Posterior cingulate gyrus (tissue), 11 donors: Measurements from ENCODE around the gene SLC22A5.
A peak's percentile ranks its signal among the peaks of the same experiment; 100 is the strongest.
"Not testable (repeated sequence)": the region's sequence is repeated elsewhere in the genome, so short reads cannot be mapped to it uniquely, and the experiment has no call there.

ENCODE experiments used
- DNase-seq, 10 donors: peaks; one replicate each; pipeline versions ENCODE4 v3.0.0 to v3.0.0-alpha.2; 2020 to 2021; ENCODE audit warnings: mixed read lengths in 3 of 10
- intact Hi-C: fragments of 100-400 bp; cut with DNase I; formaldehyde crosslinking; loops from one replicate; pipeline ENCODE4 v1.15.1; 2023

The SLC22A5 gene

GRCh38 chr5:132386644-132387286, 17.3 kb downstream of the SLC22A5 start:
- peak in 9 of 10 donors; percentile 47 to 96 (median 70) for DNase-seq
- intact Hi-C loops = loop anchor here (1.0 to 5.0 kb wide), 2 partner anchors 115 to 496 kb away; no protein-coding TSS in a partner anchor

DNA sequence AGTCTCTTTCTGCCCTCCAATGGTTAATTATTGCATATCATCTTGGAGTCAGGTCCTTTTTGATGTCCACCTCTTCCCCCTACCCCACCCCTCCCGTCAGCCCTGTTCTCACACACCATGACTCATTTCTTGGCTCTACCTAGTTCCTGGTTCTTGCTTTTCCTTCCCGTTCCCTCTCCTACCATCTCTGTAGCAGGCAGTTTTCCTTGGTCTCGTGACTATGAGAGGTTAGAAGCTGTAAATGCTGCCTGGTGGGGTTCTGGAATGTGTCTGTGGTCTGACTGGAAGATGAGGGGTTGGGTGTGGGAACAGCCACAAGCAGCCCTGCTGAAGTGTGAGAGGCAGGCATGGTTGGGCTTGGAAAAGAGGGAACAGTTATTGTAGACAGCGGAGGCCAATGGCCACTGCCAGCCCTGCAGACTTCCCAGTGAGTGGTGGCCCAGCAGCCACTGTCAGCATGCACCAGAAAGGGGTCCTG, 18.2 kb downstream of the SLC22A5 start:
- no peak for DNase-seq
- intact Hi-C loops = loop anchor here (5.0 kb wide), 1 partner anchor 495 kb away; no protein-coding TSS in a partner anchor

- DNase-seq = no peak
- intact Hi-C loops = loop anchor here (5.0 kb wide), 1 partner anchor 494 kb away; no protein-coding TSS in a partner anchor
Measured at GRCh38 chr5:132388244-132389050, 18.9 kb downstream of the SLC22A5 start.

DNA sequence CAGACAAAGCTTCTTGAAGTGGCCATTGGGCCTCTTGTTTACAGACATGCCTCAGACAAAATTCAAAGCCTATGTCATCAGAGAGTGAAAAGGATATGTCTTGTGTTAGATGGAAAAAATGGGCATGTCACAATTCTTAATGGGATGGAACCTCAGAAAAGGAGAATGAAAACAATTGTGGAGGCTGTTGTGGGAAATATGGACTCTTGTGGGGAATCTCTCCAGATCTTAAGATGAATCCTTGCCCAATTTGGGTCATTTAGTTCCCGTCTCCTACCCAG, 19.5 kb downstream of the SLC22A5 start:
- intact Hi-C loops = loop anchor here (5.0 kb wide), 1 partner anchor 493 kb away; no protein-coding TSS in a partner anchor
- DNase-seq = no peak

DNA sequence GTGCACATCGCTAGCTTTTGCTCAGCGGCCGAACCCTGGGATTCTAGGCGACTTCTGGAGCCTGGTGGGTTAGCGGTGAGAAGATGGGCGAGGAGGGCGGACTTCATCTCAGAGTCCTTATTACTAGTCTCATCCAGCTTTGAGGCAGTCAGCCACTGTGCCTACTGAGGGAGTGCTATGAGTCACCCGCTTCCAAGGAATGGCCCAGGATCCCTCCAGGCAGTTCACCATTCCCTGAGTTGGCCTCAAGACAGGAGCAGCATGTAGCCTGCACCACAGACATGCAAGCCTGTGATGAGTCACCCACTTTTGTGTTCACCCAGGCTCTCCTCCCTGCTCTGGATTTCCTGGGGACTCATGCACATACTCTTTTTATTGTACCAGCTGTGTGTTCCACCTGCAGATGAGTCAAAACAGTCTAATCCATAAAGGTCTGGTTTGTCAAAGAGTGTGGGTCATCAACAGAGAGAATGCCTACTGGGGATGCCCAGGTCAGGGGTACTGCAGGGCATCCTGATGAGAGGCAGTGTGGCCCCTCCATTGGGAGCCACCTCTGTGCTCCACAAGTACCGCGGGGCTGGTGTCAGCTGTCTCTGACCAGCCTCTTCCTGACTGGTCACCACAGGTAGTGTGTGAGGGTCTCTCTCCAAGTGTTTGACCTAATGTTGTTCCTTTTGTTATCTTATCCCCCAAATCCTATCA, 20.2 kb downstream of the SLC22A5 start:
- DNase-seq = peak in 1 of 10 donors; percentile 27

GRCh38 chr5:132391247-132391646, 21.7 kb downstream of the SLC22A5 start:
- no peak for DNase-seq
- intact Hi-C loops = no loop called here

More for the DNA sequence above, 20.2 kb downstream of the SLC22A5 start:
- intact Hi-C loops = loop anchor here (5.0 kb wide), 1 partner anchor 493 kb away; no protein-coding TSS in a partner anchor

GRCh38 chr5:132391870-132392269, 22.4 kb downstream of the SLC22A5 start:
- no peak for DNase-seq
- intact Hi-C loops = no loop called here

DNA sequence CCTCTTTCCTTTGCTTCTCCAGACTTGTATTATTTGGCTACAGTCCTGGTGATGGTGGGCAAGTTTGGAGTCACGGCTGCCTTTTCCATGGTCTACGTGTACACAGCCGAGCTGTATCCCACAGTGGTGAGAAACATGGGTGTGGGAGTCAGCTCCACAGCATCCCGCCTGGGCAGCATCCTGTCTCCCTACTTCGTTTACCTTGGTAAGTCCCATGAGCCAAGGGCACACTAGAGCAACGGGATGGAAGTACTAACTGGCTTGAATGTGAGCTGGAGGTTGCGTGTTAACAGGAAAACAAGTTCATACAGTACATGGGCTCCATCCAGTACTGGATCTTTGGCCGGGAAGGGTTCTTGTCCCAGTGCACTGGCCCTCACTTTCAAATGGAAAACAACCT, 22.9 kb downstream of the SLC22A5 start:
- intact Hi-C loops = no loop called here
- no peak for DNase-seq

GRCh38 chr5:132392978-132393825, 23.7 kb downstream of the SLC22A5 start:
- intact Hi-C loops = no loop called here
- no peak for DNase-seq

DNA sequence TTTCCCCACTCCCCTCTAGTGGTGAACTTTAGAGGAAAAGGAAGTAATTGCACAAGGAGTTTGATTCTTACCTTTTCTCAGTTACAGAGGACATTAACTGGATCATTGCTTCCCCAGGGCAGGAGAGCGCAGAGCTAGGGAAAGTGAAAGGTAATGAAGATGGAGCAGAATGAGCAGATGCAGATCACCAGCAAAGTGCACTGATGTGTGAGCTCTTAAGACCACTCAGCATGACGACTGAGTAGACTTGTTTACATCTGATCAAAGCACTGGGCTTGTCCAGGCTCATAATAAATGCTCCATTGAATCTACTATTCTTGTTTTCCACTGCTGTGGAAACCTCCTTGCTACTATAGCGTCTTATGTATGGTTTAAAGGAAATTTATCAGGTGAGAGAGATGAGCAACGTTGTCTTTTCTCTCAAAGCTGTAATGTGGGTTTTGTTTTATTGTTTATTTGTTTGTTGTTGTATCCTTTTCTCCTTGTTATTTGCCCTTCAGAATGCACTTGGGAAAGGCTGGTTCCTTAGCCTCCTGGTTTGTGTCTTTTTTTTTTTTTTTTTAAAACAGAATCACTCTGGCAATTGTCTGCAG, 25.3 kb downstream of the SLC22A5 start:
- intact Hi-C loops = no loop called here
- no peak for DNase-seq

- DNase-seq = no peak
- intact Hi-C loops = no loop called here
Measured at GRCh38 chr5:132396589-132397031, 27.1 kb downstream of the SLC22A5 start.

DNA sequence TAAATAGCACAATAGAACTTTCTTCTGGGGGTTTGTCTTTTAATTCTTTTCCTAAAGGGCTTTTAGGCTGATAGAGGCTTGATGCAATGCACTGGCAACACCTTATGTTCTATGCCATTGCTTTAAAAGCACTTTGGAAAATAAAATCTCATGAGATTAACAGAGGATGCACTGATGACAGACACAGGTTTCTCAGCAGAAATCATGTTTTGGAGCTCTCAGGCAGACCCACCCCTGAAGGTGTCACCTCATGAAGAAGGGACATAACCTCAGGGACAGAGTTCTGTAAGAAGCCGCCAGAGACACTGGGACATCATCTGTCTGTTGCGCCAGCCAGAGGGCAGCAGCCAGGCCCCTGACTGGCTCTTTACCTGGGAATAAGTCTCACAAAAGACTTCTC, 27.7 kb downstream of the SLC22A5 start:
- no peak for DNase-seq
- intact Hi-C loops = no loop called here

GRCh38 chr5:132397936-132398675, 28.6 kb downstream of the SLC22A5 start:
- DNase-seq = not testable (repeated sequence)

GRCh38 chr5:132404041-132404440, 34.5 kb downstream of the SLC22A5 start:
- intact Hi-C loops, DNase-seq: not testable (repeated sequence)

More at GRCh38 chr5:132397936-132398675, 28.6 kb downstream of the SLC22A5 start:
- intact Hi-C loops = not testable (repeated sequence)

- no peak for DNase-seq
- intact Hi-C loops = no loop called here
Measured at GRCh38 chr5:132405646-132406045, 36.1 kb downstream of the SLC22A5 start.

DNA sequence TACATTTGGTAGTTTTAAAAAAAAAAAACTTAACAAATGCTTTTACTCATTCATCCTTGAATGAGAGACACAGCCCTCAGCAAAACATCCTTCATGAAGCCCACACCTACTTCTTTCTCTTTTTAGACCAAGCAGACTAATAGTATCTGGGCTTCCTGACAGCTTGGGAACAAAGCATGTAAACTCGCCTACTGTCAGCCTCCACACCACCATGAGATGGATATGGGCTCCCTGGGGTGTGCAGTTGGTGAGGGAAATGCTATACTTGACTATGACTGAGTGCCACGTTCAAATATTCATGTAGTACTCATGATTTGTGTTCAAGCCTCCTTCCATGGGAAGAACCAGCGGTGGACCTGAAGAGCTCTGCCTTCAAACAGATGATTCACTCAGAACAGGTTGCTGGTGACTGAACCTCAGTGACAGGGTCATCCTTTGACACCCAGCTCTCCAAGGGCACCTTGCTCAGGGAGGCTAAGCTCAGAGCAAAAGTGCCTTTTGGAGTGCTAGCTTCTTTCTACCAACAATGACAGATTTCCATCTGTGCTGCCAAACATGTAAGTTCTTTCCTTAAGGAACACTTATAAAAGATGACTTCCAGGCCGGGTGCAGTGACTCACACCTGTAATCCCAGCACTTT, 36.8 kb downstream of the SLC22A5 start:
- intact Hi-C loops = no loop called here
- no peak for DNase-seq

GRCh38 chr5:132407970-132408369, 38.5 kb downstream of the SLC22A5 start:
- intact Hi-C loops = no loop called here
- no peak for DNase-seq

DNA sequence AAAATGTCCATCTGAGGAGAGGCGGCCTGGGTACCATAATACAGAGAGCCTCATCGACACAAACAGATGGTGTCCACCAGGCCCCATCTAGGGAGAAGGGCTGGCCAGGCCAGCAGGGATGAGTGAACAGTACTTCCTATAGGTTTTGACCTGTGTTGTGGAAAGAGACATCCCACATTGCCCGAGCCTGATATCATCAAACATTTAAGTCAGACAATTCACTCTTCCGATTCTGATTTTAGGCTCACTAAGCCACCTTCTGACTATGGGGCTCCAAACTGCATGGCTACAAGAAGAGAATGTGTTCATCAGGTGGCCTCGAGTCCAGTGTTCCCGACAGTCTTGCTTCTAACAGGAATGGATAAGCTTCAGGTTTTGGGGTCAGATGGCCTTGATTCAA, 38.9 kb downstream of the SLC22A5 start:
- intact Hi-C loops = no loop called here
- DNase-seq = no peak
